ENCODE measurements around the gene CSNK2B.

CSNK2B gene

DNA sequence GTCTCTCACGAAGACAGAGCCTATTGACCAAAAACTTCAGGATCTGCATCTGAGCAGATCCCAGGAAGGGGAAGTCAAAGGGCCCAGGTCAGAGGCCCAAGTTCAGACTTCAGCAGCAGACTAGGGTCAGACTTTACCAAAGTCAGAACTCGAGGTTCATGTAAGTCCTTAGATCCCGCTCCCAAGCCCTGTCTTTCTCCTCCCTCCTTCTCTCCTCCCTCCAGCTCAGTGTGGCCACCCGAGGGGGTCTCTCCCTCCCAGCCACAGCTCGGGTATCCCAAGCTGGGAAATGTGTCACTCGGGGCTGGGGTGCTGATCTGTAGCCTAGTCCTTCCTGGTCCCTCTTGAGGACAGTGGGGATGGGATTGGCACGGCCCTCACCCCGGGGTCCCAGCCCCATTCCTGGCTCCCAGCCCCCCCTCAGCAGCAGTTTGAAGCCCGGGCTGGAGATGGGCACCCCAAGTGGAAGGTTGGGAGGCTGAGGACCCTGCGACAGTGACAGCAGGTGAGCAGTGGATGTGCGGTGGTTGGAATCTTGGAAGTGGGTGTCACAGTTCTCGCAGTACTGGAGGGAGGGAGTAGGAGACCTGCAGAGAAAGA is 3.7 kb upstream of the CSNK2B start:
- no peak for DNase-seq

DNA sequence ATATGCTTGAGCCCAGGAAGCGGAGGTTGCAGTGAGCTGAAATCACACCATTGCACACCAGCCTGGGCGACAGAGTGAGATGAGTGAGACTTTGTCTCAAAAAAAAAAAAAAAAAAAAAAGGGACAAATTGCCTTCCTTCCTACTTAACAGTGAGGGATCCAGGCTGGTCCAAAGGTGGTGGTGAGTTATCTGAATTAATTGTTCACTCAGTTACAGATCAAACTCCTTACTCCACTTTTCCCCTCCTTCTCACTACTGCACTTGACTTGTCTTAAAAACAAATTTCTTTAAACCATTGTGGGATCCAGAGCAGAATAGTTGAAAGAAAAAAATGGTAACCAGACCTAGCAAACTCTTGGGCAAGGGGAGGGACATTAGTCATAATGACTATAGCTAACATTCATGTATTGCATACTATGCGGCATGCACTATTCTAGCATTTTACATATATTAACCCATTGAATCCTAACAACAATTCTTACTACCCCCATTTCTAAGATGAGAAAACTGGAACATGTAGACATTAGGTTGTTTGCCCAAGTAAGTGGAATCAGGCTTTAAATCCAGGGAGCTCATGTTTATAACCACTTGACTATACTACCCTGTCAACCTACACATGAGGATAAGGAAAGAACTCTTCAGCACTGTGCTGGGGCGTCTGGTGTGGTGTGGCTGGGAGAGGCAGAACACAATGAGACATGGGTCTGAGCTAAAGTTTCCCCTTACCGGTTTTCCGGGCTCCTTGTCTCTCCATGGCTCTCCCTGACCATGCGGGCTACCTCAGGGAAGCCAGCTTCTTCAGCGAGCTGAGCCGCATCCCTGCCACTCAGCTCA is 2.5 kb upstream of the CSNK2B start:
- DNase-seq, result no peak

DNA sequence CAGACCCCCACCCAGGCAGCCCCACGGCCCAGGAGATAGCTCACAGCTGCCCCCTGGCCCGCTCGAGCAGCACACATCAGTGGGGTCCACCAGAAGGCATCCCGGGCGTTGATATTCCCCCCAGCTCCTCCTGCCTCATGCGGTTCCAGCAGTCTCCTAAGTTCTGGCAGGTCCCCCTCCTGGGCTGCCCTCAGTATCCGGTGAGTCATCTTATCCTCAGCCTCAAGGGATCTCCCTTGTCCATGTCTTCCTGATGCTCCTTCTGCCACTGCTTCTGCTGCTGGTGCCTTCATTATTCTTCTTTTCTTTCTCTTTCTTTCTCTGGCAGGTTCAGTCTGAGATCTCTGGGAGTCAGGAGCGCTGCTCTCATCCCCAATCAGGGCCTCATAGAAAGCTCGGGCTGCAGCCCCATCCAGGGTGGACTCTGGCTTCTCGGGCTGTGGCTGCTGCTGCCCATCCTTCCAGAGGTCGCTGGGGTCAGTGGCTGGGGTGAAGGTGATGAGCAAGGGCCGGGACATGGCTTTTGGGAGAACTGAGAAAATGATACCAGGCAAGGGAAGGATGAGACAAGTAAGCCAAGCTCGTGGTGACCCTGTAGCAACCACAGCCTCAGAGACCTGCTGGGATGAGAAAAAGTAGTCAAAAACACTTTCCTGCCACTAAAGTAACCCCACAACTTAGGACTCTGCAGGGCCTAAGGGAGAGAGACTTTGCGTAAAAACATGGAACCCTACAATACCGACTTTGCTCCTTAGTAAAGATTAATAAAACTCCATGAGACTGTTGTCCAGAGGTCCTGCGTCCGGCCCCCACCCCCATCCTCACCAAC is 1.7 kb upstream of the CSNK2B start:
- peak; percentile 70 for DNase-seq

DNA sequence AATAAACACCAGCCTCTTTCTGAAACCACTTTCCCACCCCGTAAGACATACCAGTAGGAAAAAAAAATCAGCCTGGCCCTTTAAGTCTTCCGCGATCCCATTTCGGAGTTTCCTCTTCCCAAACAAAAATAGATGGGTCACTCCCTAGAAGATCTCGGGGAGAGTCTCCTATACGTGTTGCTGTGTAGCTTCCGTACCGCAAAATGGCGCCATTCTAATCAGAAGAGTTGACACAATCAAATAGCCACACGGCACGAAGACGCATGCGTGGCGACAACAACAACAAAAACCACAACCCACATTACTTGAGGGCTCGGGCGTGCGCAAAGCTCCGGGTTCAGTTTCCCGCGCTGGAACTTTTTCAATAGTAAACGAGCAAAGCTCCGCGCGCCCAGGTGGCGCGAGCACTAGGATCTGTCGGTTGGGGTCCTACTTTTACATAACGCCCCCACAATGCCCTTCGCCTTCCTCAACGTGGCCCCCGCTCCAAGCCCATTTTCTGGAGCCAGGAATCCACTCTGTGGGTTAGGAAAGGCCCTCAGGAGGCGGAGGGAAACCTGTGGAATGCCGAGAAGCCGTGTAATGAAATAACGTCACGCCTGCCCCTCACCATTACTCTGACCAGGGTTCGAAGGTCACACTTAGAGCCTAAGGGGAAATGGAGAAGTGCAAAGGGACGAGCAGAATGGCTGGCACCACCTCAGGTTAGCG is 935 bp upstream of the CSNK2B start, which contains the start of gene GPANK1:
GPANK1 (minus strand) TSS at position 208 of the 711 bp plus-strand sequence. CDS start 519 bp downstream, outside the sequence.
- DNase-seq, result peak; percentile 53

DNA sequence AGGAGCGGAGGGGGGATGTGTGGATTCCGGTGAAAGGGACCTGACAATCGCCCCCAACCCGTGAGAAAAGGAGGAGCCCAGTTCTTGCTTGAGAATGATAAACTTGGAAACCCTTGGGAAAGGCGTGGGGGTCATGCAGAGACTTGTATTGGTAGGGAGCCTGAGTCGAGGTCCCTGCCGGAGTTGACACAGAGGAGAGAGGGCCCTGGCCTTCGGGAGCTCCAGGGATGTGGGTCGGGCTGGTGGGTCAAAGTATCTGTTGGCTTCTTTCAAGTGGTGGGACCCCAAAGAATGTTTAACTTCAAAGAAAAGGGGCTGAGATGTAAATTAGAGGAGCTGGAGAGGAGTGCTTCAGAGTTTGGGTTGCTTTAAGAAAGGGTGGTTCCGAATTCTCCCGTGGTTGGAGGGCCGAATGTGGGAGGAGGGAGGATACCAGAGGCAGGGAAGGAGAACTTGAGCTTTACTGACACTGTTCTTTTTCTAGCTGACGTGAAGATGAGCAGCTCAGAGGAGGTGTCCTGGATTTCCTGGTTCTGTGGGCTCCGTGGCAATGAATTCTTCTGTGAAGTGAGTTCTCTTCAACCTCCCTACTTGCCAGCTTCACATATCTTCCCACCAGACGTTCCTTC is 571 bp downstream of the CSNK2B start:
- no peak for DNase-seq

DNA sequence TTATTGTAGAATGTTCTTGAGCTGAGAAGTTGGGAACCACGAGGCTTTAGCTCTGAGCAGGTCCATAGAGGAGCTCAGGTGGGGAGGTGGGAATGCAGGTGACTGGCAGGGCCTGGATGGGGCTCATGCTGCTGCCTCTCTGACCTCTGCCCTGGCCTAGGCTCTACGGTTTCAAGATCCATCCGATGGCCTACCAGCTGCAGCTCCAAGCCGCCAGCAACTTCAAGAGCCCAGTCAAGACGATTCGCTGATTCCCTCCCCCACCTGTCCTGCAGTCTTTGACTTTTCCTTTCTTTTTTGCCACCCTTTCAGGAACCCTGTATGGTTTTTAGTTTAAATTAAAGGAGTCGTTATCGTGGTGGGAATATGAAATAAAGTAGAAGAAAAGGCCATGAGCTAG is 3.8 kb downstream of the CSNK2B start, which contains the start of gene LY6G5B:
LY6G5B (plus strand) TSS at position 301 of the 400 bp plus-strand sequence. CDS start 975 bp downstream, outside the sequence.
- no peak for DNase-seq

DNA sequence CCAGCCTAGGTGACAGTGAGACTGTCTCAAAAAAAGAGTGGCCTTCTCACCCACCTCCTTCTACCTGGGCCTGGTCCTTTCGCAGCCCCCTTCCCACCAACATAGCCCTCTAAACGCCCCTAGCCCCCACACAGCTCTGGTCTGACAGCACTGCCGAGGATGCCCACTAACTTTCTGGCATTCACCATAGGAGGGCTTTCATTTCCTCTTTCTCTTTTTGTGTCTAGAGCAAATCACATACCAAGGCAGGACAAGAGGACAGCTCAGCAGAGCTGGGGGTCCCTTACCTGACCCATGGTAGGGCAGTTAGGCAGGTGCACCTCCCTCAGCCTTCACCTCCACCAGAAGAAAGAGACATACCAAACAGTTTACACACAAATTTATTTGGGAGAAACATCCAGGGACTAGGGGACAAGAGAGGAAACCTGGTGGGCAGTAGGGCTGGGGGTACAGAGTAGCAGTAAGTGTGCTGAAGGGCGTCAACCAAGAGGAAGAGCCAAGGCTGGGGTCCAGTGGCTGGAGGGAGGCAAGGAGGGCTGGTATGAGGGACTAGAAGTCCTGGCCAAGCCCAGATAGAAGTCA is 10.5 kb downstream of the CSNK2B start:
- DNase-seq, result no peak

DNA sequence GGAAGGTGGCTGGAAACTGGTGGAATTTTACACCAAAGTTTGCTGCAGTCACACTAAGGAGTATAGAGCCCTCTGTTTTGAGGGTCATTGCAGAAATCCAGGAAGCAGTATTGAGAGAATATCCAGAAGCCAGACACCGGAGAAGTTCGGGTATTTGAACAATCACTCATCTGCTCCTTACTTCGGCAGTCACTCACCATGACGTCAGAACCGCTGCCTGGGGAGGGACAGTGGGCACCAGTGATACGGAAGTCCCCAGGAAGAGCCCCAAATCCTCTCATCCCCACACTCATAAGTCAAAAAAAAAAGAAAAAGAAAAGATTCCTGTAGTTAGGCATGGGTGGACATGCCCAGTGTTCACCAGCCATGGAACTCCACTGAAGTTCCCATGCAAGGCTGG is 11.0 kb downstream of the CSNK2B start:
- DNase-seq, result no peak

DNA sequence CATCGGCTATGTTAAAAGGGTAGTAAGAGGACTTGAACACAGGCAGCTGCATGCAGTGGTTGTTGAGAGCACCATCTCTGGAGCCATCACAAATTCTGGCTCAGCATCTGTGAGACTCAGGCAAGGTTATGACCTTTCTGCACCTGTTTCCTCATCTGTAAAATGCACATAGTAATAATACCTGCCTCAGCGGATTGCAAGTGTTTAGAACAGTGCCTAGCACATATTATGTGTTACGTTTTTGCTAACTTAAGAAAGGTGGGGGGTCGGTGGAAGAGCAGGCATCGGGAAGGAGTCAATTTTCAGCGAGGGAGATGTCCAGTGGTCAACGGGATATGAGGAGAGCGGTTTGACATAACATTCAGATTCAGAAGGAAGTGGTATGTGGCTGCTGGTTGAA is 12.1 kb downstream of the CSNK2B start:
- DNase-seq, result no peak

DNA sequence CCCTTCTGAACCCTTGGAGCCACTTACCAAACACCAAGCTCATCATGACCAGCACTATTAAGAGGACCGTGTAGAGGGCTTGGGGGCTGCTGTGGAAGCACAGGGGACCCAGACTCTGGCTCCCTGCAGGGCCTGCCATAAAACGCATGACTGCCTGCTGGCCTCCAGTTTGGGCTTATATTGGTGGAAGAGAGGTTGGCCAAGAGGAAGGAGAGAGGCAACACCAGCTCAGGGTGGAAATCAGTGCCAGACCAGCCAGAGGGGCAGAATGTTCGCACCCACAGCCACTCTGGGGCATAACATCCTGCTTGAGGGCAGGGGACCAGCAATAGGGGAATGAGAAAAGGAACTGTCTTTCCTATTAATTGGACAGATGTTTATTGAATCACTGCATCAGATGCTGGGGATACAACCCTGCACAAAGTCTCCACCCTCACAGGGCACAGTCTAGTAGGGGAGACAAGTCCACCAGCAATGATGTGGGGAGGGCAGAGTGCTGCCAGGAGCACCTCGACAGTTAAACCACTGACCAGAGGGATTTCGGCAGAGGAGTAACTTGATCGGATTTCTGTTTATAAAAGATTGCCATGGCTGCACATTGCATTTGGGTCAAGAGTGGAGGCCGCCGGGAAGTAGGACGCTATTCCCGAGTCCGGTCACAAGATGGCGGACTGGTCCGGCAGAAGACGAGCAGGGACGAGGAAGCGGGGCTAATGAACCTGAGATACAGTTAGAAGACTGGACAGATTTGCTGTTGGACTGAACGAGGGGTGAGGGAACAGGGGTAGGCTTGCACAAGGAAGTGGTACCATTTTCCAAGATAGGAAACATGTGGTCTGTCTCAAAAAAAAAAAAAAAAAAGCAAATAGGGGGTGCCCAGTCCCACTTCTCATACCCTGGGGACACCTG is 14.6 kb downstream of the CSNK2B start, which contains the start of gene LY6G5C:
LY6G5C (minus strand) TSS at position 842 of the 909 bp plus-strand sequence; CDS start at position 148, 694 bp downstream.
- peak; percentile 63 for DNase-seq

DNA sequence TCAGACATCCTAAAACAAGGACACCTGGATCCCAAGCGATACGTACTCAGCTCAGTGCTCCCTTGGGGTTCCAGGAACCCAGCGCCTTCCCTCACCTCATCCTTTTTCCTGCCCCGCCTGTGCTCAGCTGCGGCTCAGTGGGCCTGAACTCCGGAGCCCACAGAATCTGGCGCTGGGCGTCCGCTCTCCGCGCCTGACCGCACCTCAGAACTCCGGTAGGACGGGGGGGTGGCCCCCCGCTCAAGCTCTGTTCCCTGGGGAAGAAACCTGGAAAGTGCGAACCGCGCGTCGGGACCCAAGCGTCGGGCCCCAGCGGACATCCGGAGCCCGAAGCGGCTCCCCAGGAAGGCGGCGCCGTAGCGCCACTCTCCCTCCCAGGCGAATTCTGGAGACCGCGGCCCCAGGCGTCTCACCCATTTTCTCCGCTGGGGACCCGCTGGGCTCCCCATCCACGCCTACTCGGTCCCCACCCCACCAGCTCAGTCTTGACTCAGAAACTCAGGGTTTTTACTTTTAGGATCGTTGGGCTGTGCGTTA is 15.3 kb downstream of the CSNK2B start:
- DNase-seq, result peak; percentile 76

DNA sequence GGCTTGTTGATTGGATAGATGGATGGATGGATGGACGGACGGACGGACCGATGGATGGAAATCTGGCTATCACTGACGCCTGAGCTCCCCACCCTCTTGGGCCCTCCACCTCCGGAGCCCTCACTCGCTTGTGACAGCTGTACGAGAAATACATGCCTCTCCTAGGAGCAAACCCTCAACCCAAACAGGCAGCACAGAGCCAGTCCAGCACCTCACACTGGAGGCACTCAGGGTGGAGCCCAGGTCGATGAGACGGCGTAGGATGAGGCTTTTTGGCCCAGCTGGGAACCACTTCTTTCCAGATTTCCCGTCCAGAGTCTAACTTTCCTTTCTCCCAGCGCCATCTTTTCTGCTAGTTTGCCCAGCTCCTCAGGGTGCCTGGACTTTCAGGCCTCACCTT is 17.7 kb downstream of the CSNK2B start:
- no peak for DNase-seq

DNA sequence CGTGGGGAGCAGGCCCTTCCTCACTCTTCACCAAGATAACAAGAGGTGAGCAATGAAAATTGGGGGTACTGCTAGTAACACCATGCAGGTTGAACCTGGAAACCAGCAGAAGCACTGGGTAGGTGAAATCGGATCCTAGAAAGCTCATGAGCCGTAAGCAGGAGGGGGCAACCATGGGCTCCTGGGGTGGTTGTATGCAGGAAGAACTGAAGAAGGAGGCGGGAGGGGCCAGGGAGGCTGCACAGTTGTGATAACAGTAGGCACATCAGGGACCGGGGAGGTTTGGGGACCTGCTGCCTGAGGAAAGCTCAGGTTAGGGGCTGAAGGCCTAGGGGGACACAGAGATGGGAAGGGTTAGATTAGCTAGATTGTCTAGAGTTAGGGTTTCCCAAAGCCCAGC is 20.6 kb downstream of the CSNK2B start:
- no peak for DNase-seq

DNA sequence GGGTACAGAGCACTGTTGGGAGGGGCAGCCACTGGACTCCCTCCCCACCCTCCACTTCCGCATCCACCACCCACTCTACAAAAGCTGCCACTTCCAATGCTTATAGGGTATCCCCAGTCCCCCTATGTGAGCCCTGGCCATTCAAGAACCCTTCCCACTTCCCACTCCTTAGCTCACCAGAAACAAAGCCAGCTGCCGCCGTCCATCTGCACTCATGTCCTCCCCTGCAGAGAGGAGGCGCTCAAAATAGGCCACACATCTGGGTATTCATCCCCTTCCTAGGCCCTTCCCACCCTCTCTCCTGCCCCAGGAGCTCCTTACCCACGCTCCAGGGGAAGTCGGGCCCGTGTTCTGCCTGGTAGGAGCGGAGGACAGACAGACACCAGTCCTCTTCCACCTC is 21.4 kb downstream of the CSNK2B start:
- no peak for DNase-seq

DNA sequence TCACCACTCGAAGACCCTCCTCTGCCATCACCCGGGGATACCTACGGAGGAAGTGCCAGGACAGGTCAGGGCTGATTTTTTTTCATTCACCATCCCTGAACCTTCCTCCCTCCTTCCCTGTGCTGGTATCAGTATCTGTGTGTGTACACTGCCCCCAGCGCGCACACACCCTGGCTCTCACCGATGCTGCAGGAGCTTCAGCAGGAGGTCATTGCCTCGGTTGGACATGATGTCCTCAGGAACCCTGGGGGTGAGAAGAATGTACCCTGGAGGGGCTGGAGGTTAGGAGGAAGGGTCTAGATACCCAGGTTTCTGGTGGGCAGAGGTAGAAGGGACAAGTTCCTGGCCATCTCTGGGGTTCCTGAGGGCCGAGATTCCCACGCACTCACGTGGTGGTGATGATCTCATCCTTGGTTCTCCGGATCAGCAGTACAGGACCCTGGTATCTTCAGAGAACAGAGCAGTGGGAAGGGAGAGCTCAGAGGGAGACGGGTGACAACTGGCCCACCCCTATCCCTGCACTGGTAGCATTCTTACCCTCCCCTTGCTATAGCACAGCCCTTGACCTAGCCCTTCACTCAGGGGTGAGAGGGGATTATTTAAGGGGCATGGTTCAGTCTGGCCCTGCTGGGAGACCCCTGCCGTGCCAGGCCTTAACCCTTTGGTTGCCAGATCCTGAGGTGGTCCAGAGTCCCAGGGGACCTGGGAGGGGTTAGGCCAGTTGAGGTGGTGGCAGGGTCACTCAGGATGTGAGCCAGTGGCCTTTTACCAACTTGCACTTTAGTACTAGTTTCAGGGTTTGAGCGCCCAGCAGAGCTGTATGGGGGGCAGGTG is 22.2 kb downstream of the CSNK2B start:
- DNase-seq, result no peak

DNA sequence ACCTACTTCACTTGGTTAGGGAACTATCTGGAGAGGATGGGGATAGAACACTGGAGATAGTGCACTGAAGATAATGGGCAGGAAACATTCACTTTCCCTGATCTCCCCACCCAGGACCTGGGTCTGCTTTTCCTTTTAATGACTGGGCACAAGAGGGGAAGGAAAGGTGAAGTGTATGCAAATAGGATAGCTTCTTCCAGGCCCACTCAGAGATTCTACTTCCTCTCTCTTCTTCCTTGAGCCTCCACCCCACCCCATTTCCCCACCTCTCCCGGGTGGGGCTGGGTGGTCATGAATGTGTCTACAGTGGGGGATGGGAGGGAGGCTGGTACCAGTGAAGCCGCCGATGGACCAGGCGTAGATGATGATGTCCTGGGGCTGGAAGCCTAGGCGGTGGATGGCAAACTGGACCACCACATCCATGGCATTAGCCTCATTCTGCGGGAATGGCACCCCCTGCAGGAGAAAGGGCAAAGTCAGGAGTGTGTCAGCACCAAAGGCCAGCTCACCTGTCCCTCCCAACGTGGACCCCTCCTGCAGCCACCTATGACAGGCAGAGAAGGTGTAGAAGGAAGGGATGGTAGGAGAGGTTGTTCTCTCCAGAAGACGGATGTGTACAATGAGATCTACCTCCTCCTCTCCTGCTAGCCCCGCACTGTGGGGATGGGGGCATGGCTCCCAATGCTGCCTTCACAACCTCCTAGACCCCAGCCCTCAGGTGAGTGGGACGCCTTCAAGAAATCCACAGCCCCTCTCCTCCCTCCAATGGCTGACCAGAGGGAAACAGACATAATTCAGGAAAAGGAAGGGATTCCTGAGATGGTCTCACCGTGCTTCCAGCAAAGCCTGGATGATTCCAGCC is 23.6 kb downstream of the CSNK2B start:
- DNase-seq, result no peak

DNA sequence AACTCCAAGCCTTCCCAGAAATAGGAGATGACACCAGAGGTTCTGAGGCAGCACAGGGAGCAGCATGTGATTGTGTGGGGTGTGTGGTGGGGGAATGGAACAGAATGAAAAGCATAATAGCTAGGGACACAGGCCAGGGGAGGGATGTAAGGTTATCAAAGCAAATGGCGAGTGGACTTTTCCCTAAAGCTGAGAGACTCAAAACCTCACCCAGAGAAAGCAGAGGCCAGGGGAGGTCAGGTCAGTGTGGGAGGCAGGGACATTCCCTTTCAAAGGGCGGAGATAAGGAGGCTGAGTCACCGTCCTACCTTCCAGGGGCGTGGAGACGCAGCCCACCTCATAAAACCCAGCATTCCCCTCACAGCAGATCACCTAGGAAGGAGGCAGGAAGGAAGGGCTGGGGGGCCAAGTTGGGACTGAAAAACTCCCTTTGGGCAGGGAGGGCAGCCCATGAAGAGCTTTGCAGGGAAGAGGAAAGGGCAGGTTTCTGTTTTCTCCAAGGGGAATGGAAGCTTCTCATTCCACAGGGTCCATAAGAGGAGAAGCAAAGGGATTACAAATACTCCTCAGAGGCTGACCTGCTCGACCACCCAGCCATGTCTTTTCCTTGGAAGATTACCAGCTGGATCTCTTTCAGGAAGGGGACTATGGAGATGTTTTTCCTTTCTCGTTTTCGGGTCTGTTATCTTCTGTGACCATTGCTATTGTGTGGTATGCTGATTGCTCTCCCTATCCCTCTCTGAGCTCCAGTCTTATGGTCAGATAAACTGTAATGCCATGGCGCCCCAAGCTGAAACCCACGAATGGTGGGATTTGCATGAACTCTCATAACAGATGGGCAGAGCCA is 24.6 kb downstream of the CSNK2B start:
- no peak for DNase-seq

Measured in 8988T (cell line).